HepG2 (cell line): ENCODE results near the gene ZNF213. TPM values are rescaled to one million over a fixed set of nuclear protein-coding genes. Genes with fewer than 3 reads are reported as not detected.

ENCODE experiments used
- FOXK2 ChIP-seq: fragments of 450-650 bp; IDR thresholded peaks from 2 replicates; pipeline ENCODE4 v1.6.1; 2016
- MEIS2 ChIP-seq: sonication (generic); formaldehyde crosslinking; IDR thresholded peaks from 2 replicates; pipeline ENCODE4 v1.9.0; 2021; ENCODE audit warnings: mild to moderate bottlenecking, missing genetic modification reagents
- MXI1 ChIP-seq: IDR thresholded peaks from 3 replicates; pipeline ENCODE4 v1.6.1; 2012; ENCODE audit warnings: low read depth, low read length, inconsistent platforms, borderline replicate concordance
- NFKB2 ChIP-seq: sonication (generic); formaldehyde crosslinking; IDR thresholded peaks from 2 replicates; pipeline ENCODE4 v1.4.0; 2020; ENCODE audit warnings: missing genetic modification reagents, borderline replicate concordance
- NRL ChIP-seq: sonication (generic); formaldehyde crosslinking; IDR thresholded peaks from 2 replicates; pipeline ENCODE4 v1.5.0; 2020; ENCODE audit warnings: missing genetic modification reagents, mild to moderate bottlenecking, moderate library complexity, borderline replicate concordance
- RELA ChIP-seq: sonication (generic); formaldehyde crosslinking; IDR thresholded peaks from 2 replicates; pipeline ENCODE4 v1.4.0; 2020; ENCODE audit warnings: missing genetic modification reagents
- SMYD3 ChIP-seq: sonication (generic); formaldehyde crosslinking; IDR thresholded peaks from 2 replicates; pipeline ENCODE4 v1.8.1; 2023; ENCODE audit warnings: mild to moderate bottlenecking, missing genetic modification reagents
- SRF ChIP-seq: IDR thresholded peaks from 2 replicates; pipeline ENCODE4 v1.6.1; 2011; ENCODE audit warnings: mild to moderate bottlenecking, low read depth, low read length, moderate library complexity
- ZFP62 ChIP-seq: sonication (generic); formaldehyde crosslinking; IDR thresholded peaks from 2 replicates; pipeline ENCODE4 v1.4.0; 2020; ENCODE audit warnings: missing genetic modification reagents
- ZFY ChIP-seq: sonication (generic); formaldehyde crosslinking; IDR thresholded peaks from 2 replicates; pipeline ENCODE4 v1.4.0; 2020; ENCODE audit warnings: missing genetic modification reagents
- ZNF180 ChIP-seq: sonication (generic); formaldehyde crosslinking; IDR thresholded peaks from 2 replicates; pipeline ENCODE4 v1.4.0; 2020; ENCODE audit warnings: low read depth, missing genetic modification reagents, borderline replicate concordance
- ZNF280B ChIP-seq: sonication (generic); formaldehyde crosslinking; IDR thresholded peaks from 2 replicates; pipeline ENCODE4 v1.5.0; 2020; ENCODE audit warnings: missing genetic modification reagents, mild to moderate bottlenecking, borderline replicate concordance
- ZNF335 ChIP-seq: sonication (generic); formaldehyde crosslinking; IDR thresholded peaks from 2 replicates; pipeline ENCODE4 v1.4.0; 2020; ENCODE audit warnings: missing genetic modification reagents
- ZNF546 ChIP-seq: sonication (generic); formaldehyde crosslinking; conservative IDR thresholded peaks from 2 replicates; pipeline ENCODE4 v1.8.1; 2023; ENCODE audit warnings: mild to moderate bottlenecking, missing genetic modification reagents
- ZSCAN29 ChIP-seq: sonication (generic); formaldehyde crosslinking; conservative IDR thresholded peaks from 2 replicates; pipeline ENCODE4 v1.4.0; 2020; ENCODE audit warnings: mild to moderate bottlenecking, missing genetic modification reagents
- ZSCAN5A ChIP-seq: sonication (generic); formaldehyde crosslinking; IDR thresholded peaks from 2 replicates; pipeline ENCODE4 v1.8.0; 2022; ENCODE audit warnings: mild to moderate bottlenecking, missing genetic modification reagents, borderline replicate concordance
- polyA plus RNA-seq, 8 experiments: library from polyadenylated mRNA; depleted of rRNA in 3 of 8; stranded (reverse) in 7 of 8; unstranded in 1 of 8; fragments of >200 nt; fragmentation: Illumina TruSeq in 4 of 8; extraction: Trizol in 4 of 8; gene quantifications; 2 replicates each; pipeline versions ENCODE4 v1.2.1 to v1.2.3, GENCODE V29; 2011 to 2016; ENCODE audit warnings: low read depth in 4 of 8, missing spikeins in 1 of 8, mixed read lengths in 1 of 8; ENCODE audit not compliant: insufficient read depth in 1 of 8
- total RNA-seq, 5 experiments: library from RNA; depleted of rRNA; stranded (reverse); fragments of >200 nt; fragmentation: Illumina TruSeq; extraction: Trizol; gene quantifications; 2 replicates each; pipeline ENCODE4 v1.2.3, GENCODE V29; 2016; ENCODE audit warnings: low read depth in 1 of 5
- TF ChIP-seq, protein P1 (sequence below): sonication (generic); formaldehyde crosslinking; IDR thresholded peaks from 2 replicates; pipeline ENCODE4 v1.4.0; 2020; ENCODE audit warnings: missing genetic modification reagents, low read depth, mild to moderate bottlenecking, borderline replicate concordance
- TF ChIP-seq, protein P2 (sequence below): sonication (generic); formaldehyde crosslinking; IDR thresholded peaks from 2 replicates; pipeline ENCODE4 v1.9.0; 2021; ENCODE audit warnings: missing genetic modification reagents, borderline replicate concordance
- TF ChIP-seq, protein P3 (sequence below): sonication (generic); formaldehyde crosslinking; IDR thresholded peaks from 2 replicates; pipeline ENCODE4 v1.8.1; 2023; ENCODE audit warnings: mild to moderate bottlenecking, missing genetic modification reagents, borderline replicate concordance
- TF ChIP-seq, protein P4 (sequence below): sonication (generic); formaldehyde crosslinking; IDR thresholded peaks from 2 replicates; pipeline ENCODE4 v1.5.0; 2020; ENCODE audit warnings: mild to moderate bottlenecking, missing genetic modification reagents

Gene ZNF213
- total and polyA plus RNA-seq, 2 of the 13 experiments (the other 11 are each of a cell fraction or from before 2014, with no cell fraction given), result 0.59 to 0.97 TPM

- TF ChIP-seq, protein P1, sequence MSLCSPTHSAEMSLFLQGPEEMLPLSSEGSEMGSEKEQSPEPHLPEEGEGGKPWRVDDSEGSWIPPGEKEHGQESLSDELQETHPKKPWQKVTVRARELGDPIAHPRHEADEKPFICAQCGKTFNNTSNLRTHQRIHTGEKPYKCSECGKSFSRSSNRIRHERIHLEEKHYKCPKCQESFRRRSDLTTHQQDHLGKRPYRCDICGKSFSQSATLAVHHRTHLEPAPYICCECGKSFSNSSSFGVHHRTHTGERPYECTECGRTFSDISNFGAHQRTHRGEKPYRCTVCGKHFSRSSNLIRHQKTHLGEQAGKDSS (CRISPR knock-in tag), result 0 out of 2 replicates have a peak, but pooled peaks have one; percentile 43
- TF ChIP-seq NRL (CRISPR knock-in tag) (peak; percentile 30; the same call in 1 of the 2 replicates), MXI1 (0 out of 3 replicates have a peak, but pooled peaks have one; percentile 12), NFKB2 (CRISPR knock-in tag) (0 out of 2 replicates have a peak, but pooled peaks have one; percentile 26), MEIS2 (CRISPR knock-in tag) (no peak), ZNF280B (CRISPR knock-in tag) (no peak; the same call in 1 of the 2 replicates), SMYD3 (CRISPR knock-in tag) (no peak), ZSCAN5A (CRISPR knock-in tag) (no peak), FOXK2 (no peak), RELA (no peak), ZFY (CRISPR knock-in tag) (no peak), ZSCAN29 (CRISPR knock-in tag) (peak; percentile 92; the same call in 1 of the 2 replicates), ZNF335 (no peak), ZNF546 (CRISPR knock-in tag) (no peak), SRF (no peak), ZFP62 (CRISPR knock-in tag) (no peak), ZNF180 (CRISPR knock-in tag) (no peak)
- TF ChIP-seq, protein P2, sequence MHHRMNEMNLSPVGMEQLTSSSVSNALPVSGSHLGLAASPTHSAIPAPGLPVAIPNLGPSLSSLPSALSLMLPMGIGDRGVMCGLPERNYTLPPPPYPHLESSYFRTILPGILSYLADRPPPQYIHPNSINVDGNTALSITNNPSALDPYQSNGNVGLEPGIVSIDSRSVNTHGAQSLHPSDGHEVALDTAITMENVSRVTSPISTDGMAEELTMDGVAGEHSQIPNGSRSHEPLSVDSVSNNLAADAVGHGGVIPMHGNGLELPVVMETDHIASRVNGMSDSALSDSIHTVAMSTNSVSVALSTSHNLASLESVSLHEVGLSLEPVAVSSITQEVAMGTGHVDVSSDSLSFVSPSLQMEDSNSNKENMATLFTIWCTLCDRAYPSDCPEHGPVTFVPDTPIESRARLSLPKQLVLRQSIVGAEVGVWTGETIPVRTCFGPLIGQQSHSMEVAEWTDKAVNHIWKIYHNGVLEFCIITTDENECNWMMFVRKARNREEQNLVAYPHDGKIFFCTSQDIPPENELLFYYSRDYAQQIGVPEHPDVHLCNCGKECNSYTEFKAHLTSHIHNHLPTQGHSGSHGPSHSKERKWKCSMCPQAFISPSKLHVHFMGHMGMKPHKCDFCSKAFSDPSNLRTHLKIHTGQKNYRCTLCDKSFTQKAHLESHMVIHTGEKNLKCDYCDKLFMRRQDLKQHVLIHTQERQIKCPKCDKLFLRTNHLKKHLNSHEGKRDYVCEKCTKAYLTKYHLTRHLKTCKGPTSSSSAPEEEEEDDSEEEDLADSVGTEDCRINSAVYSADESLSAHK (CRISPR knock-in tag), result no peak
- TF ChIP-seq, protein P3, sequence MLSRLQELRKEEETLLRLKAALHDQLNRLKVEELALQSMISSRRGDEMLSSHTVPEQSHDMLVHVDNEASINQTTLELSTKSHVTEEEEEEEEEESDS (CRISPR knock-in tag), result no peak
- TF ChIP-seq, protein P4, sequence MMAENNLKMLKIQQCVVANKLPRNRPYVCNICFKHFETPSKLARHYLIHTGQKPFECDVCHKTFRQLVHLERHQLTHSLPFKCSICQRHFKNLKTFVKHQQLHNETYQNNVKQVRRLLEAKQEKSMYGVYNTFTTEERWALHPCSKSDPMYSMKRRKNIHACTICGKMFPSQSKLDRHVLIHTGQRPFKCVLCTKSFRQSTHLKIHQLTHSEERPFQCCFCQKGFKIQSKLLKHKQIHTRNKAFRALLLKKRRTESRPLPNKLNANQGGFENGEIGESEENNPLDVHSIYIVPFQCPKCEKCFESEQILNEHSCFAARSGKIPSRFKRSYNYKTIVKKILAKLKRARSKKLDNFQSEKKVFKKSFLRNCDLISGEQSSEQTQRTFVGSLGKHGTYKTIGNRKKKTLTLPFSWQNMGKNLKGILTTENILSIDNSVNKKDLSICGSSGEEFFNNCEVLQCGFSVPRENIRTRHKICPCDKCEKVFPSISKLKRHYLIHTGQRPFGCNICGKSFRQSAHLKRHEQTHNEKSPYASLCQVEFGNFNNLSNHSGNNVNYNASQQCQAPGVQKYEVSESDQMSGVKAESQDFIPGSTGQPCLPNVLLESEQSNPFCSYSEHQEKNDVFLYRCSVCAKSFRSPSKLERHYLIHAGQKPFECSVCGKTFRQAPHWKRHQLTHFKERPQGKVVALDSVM (CRISPR knock-in tag), result no peak
These were observed 37.2 kb downstream of the ZNF213 start (continued) for GRCh38 chr16:3171855-3172593.
